Measurements from ENCODE around the gene WFDC13.
"Not testable (repeated sequence)": the region's sequence is repeated elsewhere in the genome, so short reads cannot be mapped to it uniquely, and the experiment has no call there.

Gene WFDC13

GRCh38 chr20:45701873-45702272 lies at the start of gene WFDC13:
Gene WFDC13, plus strand, starts transcription at chr20:45702038. Its CDS starts 86 bp downstream, at chr20:45702124.
- no peaks in the 10 kb centered on the region for H3K9me3 ChIP-seq (ENCODE audit: control insufficient read depth in 1 of 2, low read length in 2 of 2)
- H3K27me3 ChIP-seq (ENCODE audit: control insufficient read depth in 1 of 2, insufficient read depth in 2 of 2, low read length in 2 of 2): no peaks in the 10 kb centered on the region
- no peaks in the 10 kb centered on the region for H3K36me3 ChIP-seq (ENCODE audit: control insufficient read depth in 1 of 2, insufficient read depth in 2 of 2, low read length in 2 of 2)
- H3K9ac ChIP-seq (ENCODE audit: low read depth in 1 of 2, low read length in 2 of 2): no peak within 1 kb of the TSS
- no peak within 1 kb of the TSS for H3K27ac ChIP-seq (ENCODE audit: low read depth, low read length)
- peaks cover 4 to 9% of the 10 kb centered on the region in 2 donors for H3K4me1 ChIP-seq (ENCODE audit: control insufficient read depth in 1 of 2, insufficient read depth in 2 of 2, low read length in 2 of 2)
- no peak within 1 kb of the TSS for H3K4me3 ChIP-seq (ENCODE audit: low read depth in 1 of 2, low read length in 2 of 2)

GRCh38 chr20:45657038-45657437 lies 44.8 kb upstream of the WFDC13 start:
- H3K4me3 ChIP-seq (ENCODE audit: low read depth in 1 of 2, low read length in 2 of 2); H3K9me3 ChIP-seq (ENCODE audit: control insufficient read depth in 1 of 2, low read length in 2 of 2); H3K27me3 ChIP-seq (ENCODE audit: control insufficient read depth in 1 of 2, insufficient read depth in 2 of 2, low read length in 2 of 2); H3K27ac ChIP-seq (ENCODE audit: low read depth, low read length); H3K9ac ChIP-seq (ENCODE audit: low read depth in 1 of 2, low read length in 2 of 2); H3K36me3 ChIP-seq (ENCODE audit: control insufficient read depth in 1 of 2, insufficient read depth in 2 of 2, low read length in 2 of 2); H3K4me1 ChIP-seq (ENCODE audit: control insufficient read depth in 1 of 2, insufficient read depth in 2 of 2, low read length in 2 of 2): not testable (repeated sequence)

- no peak within 1 kb of the TSS for H3K4me3 ChIP-seq (ENCODE audit: low read depth in 1 of 2, low read length in 2 of 2)
- H3K9ac ChIP-seq (ENCODE audit: low read depth in 1 of 2, low read length in 2 of 2): no peak within 1 kb of the TSS
- H3K36me3 ChIP-seq (ENCODE audit: control insufficient read depth in 1 of 2, insufficient read depth in 2 of 2, low read length in 2 of 2): no peaks in the 10 kb centered on the region
- H3K9me3 ChIP-seq (ENCODE audit: control insufficient read depth in 1 of 2, low read length in 2 of 2): no peaks in the 10 kb centered on the region
- H3K27me3 ChIP-seq (ENCODE audit: control insufficient read depth in 1 of 2, insufficient read depth in 2 of 2, low read length in 2 of 2): no peaks in the 10 kb centered on the region
- no peak within 1 kb of the TSS for H3K27ac ChIP-seq (ENCODE audit: low read depth, low read length)
- H3K4me1 ChIP-seq (ENCODE audit: control insufficient read depth in 1 of 2, insufficient read depth in 2 of 2, low read length in 2 of 2): no peaks in the 10 kb centered on the region
These were observed 31.7 kb upstream of the WFDC13 start, which contains the start of gene WFDC11 for GRCh38 chr20:45670139-45670538. Gene WFDC11, minus strand, starts transcription at chr20:45670239. Its CDS starts 19,639 bp downstream, at chr20:45650600.

- Histone ChIP-seq H3K27ac (ENCODE audit: low read depth, low read length) (no peak overlapping the region), H3K9me3 (ENCODE audit: control insufficient read depth in 1 of 2, low read length in 2 of 2) (no peaks in the 10 kb centered on the region), H3K4me1 (ENCODE audit: control insufficient read depth in 1 of 2, insufficient read depth in 2 of 2, low read length in 2 of 2) (no peaks in the 10 kb centered on the region), H3K4me3 (ENCODE audit: low read depth in 1 of 2, low read length in 2 of 2) (no peak overlapping the region), H3K36me3 (ENCODE audit: control insufficient read depth in 1 of 2, insufficient read depth in 2 of 2, low read length in 2 of 2) (no peaks in the 10 kb centered on the region), H3K9ac (ENCODE audit: low read depth in 1 of 2, low read length in 2 of 2) (no peak overlapping the region), H3K27me3 (ENCODE audit: control insufficient read depth in 1 of 2, insufficient read depth in 2 of 2, low read length in 2 of 2) (no peaks in the 10 kb centered on the region)
These were observed 29.1 kb upstream of the WFDC13 start for GRCh38 chr20:45672765-45673164.

- H3K4me1 ChIP-seq (ENCODE audit: control insufficient read depth in 1 of 2, insufficient read depth in 2 of 2, low read length in 2 of 2): no peaks in the 10 kb centered on the region
- peaks cover 8 to 11% of the 10 kb centered on the region in 2 donors for H3K9me3 ChIP-seq (ENCODE audit: control insufficient read depth in 1 of 2, low read length in 2 of 2)
- no peaks in the 10 kb centered on the region for H3K27me3 ChIP-seq (ENCODE audit: control insufficient read depth in 1 of 2, insufficient read depth in 2 of 2, low read length in 2 of 2)
These were observed 22.2 kb upstream of the WFDC13 start for GRCh38 chr20:45679650-45680049.

GRCh38 chr20:45685896-45686295 lies 15.9 kb upstream of the WFDC13 start:
- no peaks in the 10 kb centered on the region for H3K4me1 ChIP-seq (ENCODE audit: control insufficient read depth in 1 of 2, insufficient read depth in 2 of 2, low read length in 2 of 2)
- H3K27me3 ChIP-seq (ENCODE audit: control insufficient read depth in 1 of 2, insufficient read depth in 2 of 2, low read length in 2 of 2): peaks cover 0 to 3% of the 10 kb centered on the region in 2 donors
- H3K9me3 ChIP-seq (ENCODE audit: control insufficient read depth in 1 of 2, low read length in 2 of 2): no peaks in the 10 kb centered on the region
- no peak overlapping the region for H3K4me3 ChIP-seq (ENCODE audit: low read depth in 1 of 2, low read length in 2 of 2)
- H3K36me3 ChIP-seq (ENCODE audit: control insufficient read depth in 1 of 2, insufficient read depth in 2 of 2, low read length in 2 of 2): no peaks in the 10 kb centered on the region
- no peak overlapping the region for H3K9ac ChIP-seq (ENCODE audit: low read depth in 1 of 2, low read length in 2 of 2)
- H3K27ac ChIP-seq (ENCODE audit: low read depth, low read length): no peak overlapping the region

More at GRCh38 chr20:45679650-45680049, 22.2 kb upstream of the WFDC13 start:
- H3K27ac ChIP-seq (ENCODE audit: low read depth, low read length): no peak overlapping the region
- no peak overlapping the region for H3K9ac ChIP-seq (ENCODE audit: low read depth in 1 of 2, low read length in 2 of 2)
- H3K4me3 ChIP-seq (ENCODE audit: low read depth in 1 of 2, low read length in 2 of 2): no peak overlapping the region
- H3K36me3 ChIP-seq (ENCODE audit: control insufficient read depth in 1 of 2, insufficient read depth in 2 of 2, low read length in 2 of 2): no peaks in the 10 kb centered on the region

GRCh38 chr20:45693346-45693745 lies 8.5 kb upstream of the WFDC13 start:
- not testable (repeated sequence) for H3K4me1 ChIP-seq (ENCODE audit: control insufficient read depth in 1 of 2, insufficient read depth in 2 of 2, low read length in 2 of 2); H3K9ac ChIP-seq (ENCODE audit: low read depth in 1 of 2, low read length in 2 of 2); H3K27me3 ChIP-seq (ENCODE audit: control insufficient read depth in 1 of 2, insufficient read depth in 2 of 2, low read length in 2 of 2); H3K9me3 ChIP-seq (ENCODE audit: control insufficient read depth in 1 of 2, low read length in 2 of 2); H3K27ac ChIP-seq (ENCODE audit: low read depth, low read length); H3K36me3 ChIP-seq (ENCODE audit: control insufficient read depth in 1 of 2, insufficient read depth in 2 of 2, low read length in 2 of 2); H3K4me3 ChIP-seq (ENCODE audit: low read depth in 1 of 2, low read length in 2 of 2)

GRCh38 chr20:45695496-45695895 lies 6.3 kb upstream of the WFDC13 start:
- Histone ChIP-seq H3K9me3 (ENCODE audit: control insufficient read depth in 1 of 2, low read length in 2 of 2) (no peaks in the 10 kb centered on the region), H3K9ac (ENCODE audit: low read depth in 1 of 2, low read length in 2 of 2) (no peak overlapping the region), H3K4me3 (ENCODE audit: low read depth in 1 of 2, low read length in 2 of 2) (no peak overlapping the region), H3K4me1 (ENCODE audit: control insufficient read depth in 1 of 2, insufficient read depth in 2 of 2, low read length in 2 of 2) (no peaks in the 10 kb centered on the region), H3K27ac (ENCODE audit: low read depth, low read length) (no peak overlapping the region), H3K27me3 (ENCODE audit: control insufficient read depth in 1 of 2, insufficient read depth in 2 of 2, low read length in 2 of 2) (no peaks in the 10 kb centered on the region), H3K36me3 (ENCODE audit: control insufficient read depth in 1 of 2, insufficient read depth in 2 of 2, low read length in 2 of 2) (no peaks in the 10 kb centered on the region)

GRCh38 chr20:45701104-45701503 lies 734 bp upstream of the WFDC13 start:
- H3K9me3 ChIP-seq (ENCODE audit: control insufficient read depth in 1 of 2, low read length in 2 of 2): no peaks in the 10 kb centered on the region

GRCh38 chr20:45704969-45705637 lies 3.3 kb downstream of the WFDC13 start, which contains the start of gene WFDC10B:
Gene WFDC10B, minus strand, starts transcription at chr20:45705019. Its CDS starts 19,027 bp downstream, at chr20:45685992.
- H3K36me3 ChIP-seq (ENCODE audit: control insufficient read depth in 1 of 2, insufficient read depth in 2 of 2, low read length in 2 of 2): no peaks in the 10 kb centered on the region
- peaks cover 4 to 9% of the 10 kb centered on the region in 2 donors for H3K4me1 ChIP-seq (ENCODE audit: control insufficient read depth in 1 of 2, insufficient read depth in 2 of 2, low read length in 2 of 2)
- no peaks in the 10 kb centered on the region for H3K9me3 ChIP-seq (ENCODE audit: control insufficient read depth in 1 of 2, low read length in 2 of 2)
- H3K4me3 ChIP-seq (ENCODE audit: low read depth in 1 of 2, low read length in 2 of 2): no peak within 1 kb of the TSS
- H3K27me3 ChIP-seq (ENCODE audit: control insufficient read depth in 1 of 2, insufficient read depth in 2 of 2, low read length in 2 of 2): no peaks in the 10 kb centered on the region
- H3K9ac ChIP-seq (ENCODE audit: low read depth in 1 of 2, low read length in 2 of 2): no peak within 1 kb of the TSS
- H3K27ac ChIP-seq (ENCODE audit: low read depth, low read length): no peak within 1 kb of the TSS

More at GRCh38 chr20:45701104-45701503, 734 bp upstream of the WFDC13 start:
- H3K9ac ChIP-seq (ENCODE audit: low read depth in 1 of 2, low read length in 2 of 2): no peak overlapping the region
- no peak overlapping the region for H3K4me3 ChIP-seq (ENCODE audit: low read depth in 1 of 2, low read length in 2 of 2)
- no peaks in the 10 kb centered on the region for H3K36me3 ChIP-seq (ENCODE audit: control insufficient read depth in 1 of 2, insufficient read depth in 2 of 2, low read length in 2 of 2)
- no peaks in the 10 kb centered on the region for H3K27me3 ChIP-seq (ENCODE audit: control insufficient read depth in 1 of 2, insufficient read depth in 2 of 2, low read length in 2 of 2)
- H3K27ac ChIP-seq (ENCODE audit: low read depth, low read length): no peak overlapping the region
- peaks cover 4 to 9% of the 10 kb centered on the region in 2 donors for H3K4me1 ChIP-seq (ENCODE audit: control insufficient read depth in 1 of 2, insufficient read depth in 2 of 2, low read length in 2 of 2)

Measured in duodenal mucosa (tissue), 2 donors.